IPS-18a (cell line): ENCODE results near the gene STOML1.

Source experiments
- H3K27ac ChIP-seq: one replicate; pipeline ENCODE4 v1.5.1; 2013; ENCODE audit warnings: low read length
- H3K27me3 ChIP-seq: one replicate; pipeline ENCODE4 v1.6.1; 2013; ENCODE audit warnings: mild to moderate bottlenecking, low read length; ENCODE audit not compliant: control insufficient read depth, insufficient read depth
- H3K36me3 ChIP-seq: one replicate; pipeline ENCODE4 v1.6.1; 2013; ENCODE audit warnings: low read depth, low read length; ENCODE audit not compliant: control insufficient read depth
- H3K4me1 ChIP-seq: one replicate; pipeline ENCODE4 v1.6.1; 2013; ENCODE audit warnings: low read depth, low read length; ENCODE audit not compliant: control insufficient read depth
- H3K4me3 ChIP-seq: one replicate; pipeline ENCODE4 v1.5.1; 2013; ENCODE audit warnings: low read length
- H3K9ac ChIP-seq: one replicate; pipeline ENCODE4 v1.6.1; 2013; ENCODE audit warnings: mild to moderate bottlenecking, low read length, moderate library complexity
- H3K9me3 ChIP-seq: one replicate; pipeline ENCODE4 v1.6.1; 2013; ENCODE audit warnings: low read depth, low read length; ENCODE audit not compliant: control insufficient read depth

STOML1 gene

DNA sequence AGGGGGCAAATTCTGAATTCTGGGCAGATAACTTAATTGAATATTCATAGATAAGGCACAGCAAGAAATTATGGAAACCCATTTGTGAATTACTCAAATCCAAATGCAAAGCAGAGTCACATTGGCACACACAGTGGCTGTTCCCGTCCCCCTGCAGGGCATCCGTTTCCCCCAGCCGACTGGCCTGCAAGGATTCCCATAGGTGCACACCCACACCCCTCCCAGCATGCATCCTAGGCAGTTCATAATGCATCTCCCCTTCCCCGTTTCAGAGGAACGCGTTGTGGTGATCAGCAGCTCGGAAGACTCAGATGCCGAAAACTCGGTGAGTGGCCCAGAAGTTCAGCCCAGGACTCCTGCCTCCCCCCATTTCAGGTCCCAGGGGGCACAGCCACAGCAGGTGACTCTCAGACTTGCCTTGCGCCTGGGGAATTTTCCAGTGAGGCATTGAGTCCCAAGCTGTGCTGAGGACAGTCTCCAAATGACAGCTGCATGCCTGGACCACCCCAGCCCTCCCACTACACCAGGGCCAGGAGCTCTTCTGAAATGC, 42.2 kb upstream of the STOML1 start:
- peaks cover 3% of the 10 kb centered on the region for H3K36me3 ChIP-seq

DNA sequence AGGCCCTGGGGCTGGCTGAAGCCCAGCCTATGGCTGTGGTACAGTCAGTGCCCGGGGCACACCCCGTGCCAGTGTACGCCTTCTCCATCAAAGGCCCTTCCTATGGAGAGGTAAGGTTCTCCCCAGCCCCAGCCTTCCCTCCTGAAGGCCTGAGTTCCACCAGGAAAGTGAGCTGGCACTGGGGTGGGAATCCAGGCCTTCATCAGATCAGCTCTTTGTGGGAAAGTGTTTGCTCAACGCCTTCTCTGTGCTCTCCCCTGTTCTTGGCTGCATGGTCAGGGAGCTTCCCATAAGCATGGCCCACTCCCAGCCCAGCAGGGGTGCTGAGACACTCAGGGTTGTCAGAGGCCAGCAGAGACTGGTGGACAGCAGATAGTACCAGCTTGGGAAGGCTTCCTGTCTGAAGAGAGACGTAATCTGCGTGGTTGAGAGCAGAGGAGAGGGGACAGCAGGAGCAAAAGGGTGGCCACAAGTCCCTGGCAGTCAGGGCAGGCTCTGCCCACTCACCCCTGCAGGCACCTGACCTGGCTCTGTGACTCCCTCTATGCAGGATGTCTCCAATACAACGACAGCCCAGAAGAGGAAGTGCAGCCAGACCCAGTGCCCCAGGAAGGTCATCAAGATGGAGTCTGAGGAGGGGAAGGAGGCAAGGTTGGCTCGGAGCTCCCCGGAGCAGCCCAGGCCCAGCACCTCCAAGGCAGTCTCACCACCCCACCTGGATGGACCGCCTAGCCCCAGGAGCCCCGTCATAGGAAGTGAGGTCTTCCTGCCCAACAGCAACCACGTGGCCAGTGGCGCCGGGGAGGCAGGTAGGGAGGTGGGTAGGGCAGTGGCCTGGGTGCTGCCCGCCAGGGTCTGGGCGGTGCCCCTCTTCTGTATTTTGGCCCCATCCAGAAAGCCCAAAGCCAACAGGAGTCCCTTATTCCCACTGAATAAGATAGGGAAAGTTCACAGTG, 40.8 kb upstream of the STOML1 start:
- Histone ChIP-seq H3K36me3 (peaks cover 3% of the 10 kb centered on the region), H3K4me1 (no peaks in the 10 kb centered on the region), H3K27ac (no peak overlapping the region), H3K27me3 (no peaks in the 10 kb centered on the region), H3K9me3 (no peaks in the 10 kb centered on the region), H3K4me3 (no peak overlapping the region), H3K9ac (no peak overlapping the region)

More for the DNA sequence above, 42.2 kb upstream of the STOML1 start:
- Histone ChIP-seq H3K9me3 (no peaks in the 10 kb centered on the region), H3K27me3 (no peaks in the 10 kb centered on the region), H3K4me1 (no peaks in the 10 kb centered on the region), H3K4me3 (no peak overlapping the region), H3K9ac (no peak overlapping the region), H3K27ac (no peak overlapping the region)

DNA sequence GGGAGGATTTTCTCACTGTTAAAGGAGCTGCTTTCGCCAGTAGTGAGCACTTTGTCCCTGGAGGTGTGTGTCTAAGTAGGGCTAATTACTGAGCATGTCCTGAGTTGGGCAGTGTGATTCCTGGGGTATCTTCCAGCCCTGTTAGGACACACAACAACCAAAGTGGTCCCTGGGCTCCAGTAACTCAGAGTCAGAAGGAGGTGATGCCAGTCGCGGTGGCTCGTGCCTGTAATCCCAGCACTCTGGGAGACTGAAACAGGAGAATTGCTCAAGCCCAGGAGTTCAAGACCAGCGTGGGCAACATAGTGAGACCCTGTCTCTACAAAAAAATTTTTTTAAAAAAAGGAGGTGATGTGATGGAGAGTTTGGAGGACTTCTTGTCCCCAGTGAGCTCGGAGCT, 40.0 kb upstream of the STOML1 start:
- Histone ChIP-seq H3K4me1 (no peaks in the 10 kb centered on the region), H3K27me3 (no peaks in the 10 kb centered on the region), H3K27ac (no peak overlapping the region), H3K36me3 (peaks cover 3% of the 10 kb centered on the region), H3K9ac (no peak overlapping the region), H3K9me3 (no peaks in the 10 kb centered on the region), H3K4me3 (no peak overlapping the region)

DNA sequence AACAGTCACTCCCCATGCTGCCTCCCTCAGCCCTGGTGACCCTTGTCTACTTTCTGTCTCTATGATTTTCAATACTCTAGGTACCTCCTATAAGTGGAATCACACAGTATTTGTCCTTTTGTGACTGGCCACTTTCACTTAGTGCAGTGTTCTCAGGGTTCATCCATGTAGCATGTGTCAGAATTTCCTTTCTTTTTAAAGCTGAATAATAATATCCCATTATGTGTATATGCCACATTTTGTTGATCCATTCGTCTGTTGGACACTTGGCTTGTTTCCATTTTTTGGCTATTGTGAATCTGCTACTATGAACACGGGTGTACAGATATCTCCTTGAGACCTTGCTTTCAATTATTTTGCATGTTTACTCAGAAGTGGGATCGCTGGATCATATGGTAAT, 36.6 kb upstream of the STOML1 start:
- Histone ChIP-seq H3K4me1 (no peaks in the 10 kb centered on the region), H3K27me3 (no peaks in the 10 kb centered on the region)

DNA sequence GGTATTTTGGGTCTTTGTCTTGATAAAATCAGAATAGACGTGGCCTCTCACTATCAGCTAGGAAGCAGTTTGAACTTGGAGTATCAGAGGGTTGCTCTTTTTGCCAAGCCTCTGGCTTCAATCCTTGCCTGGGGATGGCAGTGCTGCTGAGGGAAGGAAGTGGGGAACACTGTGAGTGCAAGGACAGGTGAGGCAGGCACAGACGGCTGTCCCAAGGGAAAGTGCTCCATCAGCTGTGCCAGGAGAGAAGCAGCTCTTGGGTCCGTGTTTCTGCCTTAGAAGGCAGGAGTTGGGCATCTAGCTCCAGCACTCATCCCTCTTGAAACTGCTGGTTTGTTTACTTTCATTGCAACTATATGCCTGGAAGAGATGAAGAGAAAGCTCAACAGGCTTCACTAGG, 35.6 kb upstream of the STOML1 start:
- H3K36me3 ChIP-seq, result peaks cover 10% of the 10 kb centered on the region
- no peak overlapping the region for H3K27ac ChIP-seq
- H3K9me3 ChIP-seq, result no peaks in the 10 kb centered on the region
- H3K4me1 ChIP-seq, result no peaks in the 10 kb centered on the region
- no peak overlapping the region for H3K9ac ChIP-seq
- H3K27me3 ChIP-seq, result no peaks in the 10 kb centered on the region
- H3K4me3 ChIP-seq, result no peak overlapping the region

More for the DNA sequence above, 36.6 kb upstream of the STOML1 start:
- Histone ChIP-seq H3K27ac (no peak overlapping the region), H3K36me3 (peaks cover 5% of the 10 kb centered on the region), H3K9ac (no peak overlapping the region), H3K9me3 (no peaks in the 10 kb centered on the region), H3K4me3 (no peak overlapping the region)

DNA sequence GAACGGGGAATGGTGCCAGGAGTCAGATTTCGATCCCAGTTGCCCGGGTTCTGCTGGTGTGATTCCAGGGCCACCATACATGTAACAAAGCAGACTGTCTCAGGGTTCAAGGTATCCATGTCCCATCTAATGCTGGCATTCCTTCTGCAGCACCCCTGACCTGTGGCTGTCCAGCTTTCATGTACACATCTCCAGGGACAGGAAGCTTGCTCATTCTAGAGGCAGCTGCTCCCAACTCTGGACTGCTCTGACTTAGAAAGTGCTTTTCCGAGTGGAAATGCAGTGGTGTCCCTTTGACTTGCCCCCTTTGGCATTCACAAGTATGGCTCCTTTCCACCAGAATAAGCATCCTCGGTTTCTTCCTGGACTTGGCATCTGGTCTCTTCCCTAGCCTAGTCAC, 33.3 kb upstream of the STOML1 start:
- H3K27ac ChIP-seq, result no peak overlapping the region
- H3K9me3 ChIP-seq, result no peaks in the 10 kb centered on the region
- peaks cover 10% of the 10 kb centered on the region for H3K36me3 ChIP-seq
- H3K9ac ChIP-seq, result no peak overlapping the region
- H3K4me3 ChIP-seq, result no peak overlapping the region
- no peaks in the 10 kb centered on the region for H3K27me3 ChIP-seq
- no peaks in the 10 kb centered on the region for H3K4me1 ChIP-seq

DNA sequence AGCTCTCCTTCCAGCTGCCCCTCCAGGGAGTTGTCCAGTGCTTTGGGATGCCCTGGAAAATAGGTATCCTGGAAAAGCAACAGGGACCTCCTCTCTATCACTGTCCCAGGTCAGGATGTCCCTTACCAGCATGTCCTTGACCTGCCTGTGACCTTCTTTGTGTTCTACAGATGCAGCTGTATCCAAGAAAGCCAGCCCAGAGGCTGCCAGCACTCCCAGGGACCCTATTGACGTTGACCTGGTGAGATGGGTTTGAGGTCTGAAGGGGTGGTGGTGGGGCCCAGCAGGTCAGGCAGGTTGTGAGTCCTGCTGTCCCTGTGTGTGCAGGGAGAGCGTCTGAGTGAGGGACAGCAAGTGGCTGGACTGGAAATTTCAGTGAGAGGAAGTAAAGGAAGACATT, 32.6 kb upstream of the STOML1 start:
- Histone ChIP-seq H3K36me3 (peaks cover 10% of the 10 kb centered on the region), H3K4me1 (no peaks in the 10 kb centered on the region), H3K9me3 (no peaks in the 10 kb centered on the region), H3K9ac (no peak overlapping the region), H3K4me3 (no peak overlapping the region), H3K27me3 (no peaks in the 10 kb centered on the region), H3K27ac (no peak overlapping the region)

DNA sequence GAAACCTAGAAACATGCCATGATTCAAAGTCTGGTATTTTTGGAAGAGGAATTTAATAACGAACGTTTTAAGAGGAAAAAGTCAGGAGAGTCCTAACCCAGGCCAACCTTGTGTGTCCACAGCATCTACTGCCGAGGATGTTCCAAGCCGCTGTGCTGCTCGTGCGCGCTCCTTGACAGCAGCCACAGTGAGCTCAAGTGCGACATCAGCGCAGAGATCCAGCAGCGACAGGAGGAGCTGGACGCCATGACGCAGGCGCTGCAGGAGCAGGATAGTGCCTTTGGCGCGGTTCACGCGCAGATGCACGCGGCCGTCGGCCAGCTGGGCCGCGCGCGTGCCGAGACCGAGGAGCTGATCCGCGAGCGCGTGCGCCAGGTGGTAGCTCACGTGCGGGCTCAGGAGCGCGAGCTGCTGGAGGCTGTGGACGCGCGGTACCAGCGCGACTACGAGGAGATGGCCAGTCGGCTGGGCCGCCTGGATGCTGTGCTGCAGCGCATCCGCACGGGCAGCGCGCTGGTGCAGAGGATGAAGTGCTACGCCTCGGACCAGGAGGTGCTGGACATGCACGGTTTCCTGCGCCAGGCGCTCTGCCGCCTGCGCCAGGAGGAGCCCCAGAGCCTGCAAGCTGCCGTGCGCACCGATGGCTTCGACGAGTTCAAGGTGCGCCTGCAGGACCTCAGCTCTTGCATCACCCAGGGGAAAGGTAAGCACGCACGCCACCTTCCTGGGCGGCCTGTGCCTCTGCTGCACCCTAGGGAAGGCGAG, 30.8 kb upstream of the STOML1 start:
- Histone ChIP-seq H3K27me3 (no peaks in the 10 kb centered on the region), H3K9ac (no peak overlapping the region), H3K4me1 (no peaks in the 10 kb centered on the region), H3K4me3 (no peak overlapping the region), H3K9me3 (no peaks in the 10 kb centered on the region), H3K27ac (no peak overlapping the region), H3K36me3 (peaks cover 10% of the 10 kb centered on the region)

DNA sequence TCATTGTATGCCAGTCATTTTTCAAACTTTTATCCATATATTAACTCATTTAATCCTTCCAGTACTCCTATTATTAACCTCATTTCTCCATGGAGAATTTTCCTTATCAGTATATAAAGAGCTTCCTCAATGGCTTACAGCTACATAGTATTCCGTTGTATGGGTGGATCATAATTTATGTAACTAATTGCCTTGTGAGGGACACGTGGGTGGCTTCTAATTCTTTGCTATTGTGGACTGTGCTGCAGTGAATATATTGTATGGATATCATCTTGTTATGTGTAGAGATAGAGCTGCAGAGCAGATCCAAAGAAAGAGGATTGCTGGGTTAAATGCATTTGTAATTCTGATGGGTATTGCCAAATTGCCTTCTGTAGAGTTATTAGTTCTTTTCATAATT, 27.6 kb upstream of the STOML1 start:
- H3K27me3 ChIP-seq, result no peaks in the 10 kb centered on the region
- peaks cover 6% of the 10 kb centered on the region for H3K36me3 ChIP-seq
- no peaks in the 10 kb centered on the region for H3K4me1 ChIP-seq
- no peak overlapping the region for H3K9ac ChIP-seq
- no peak overlapping the region for H3K27ac ChIP-seq
- no peaks in the 10 kb centered on the region for H3K9me3 ChIP-seq
- no peak overlapping the region for H3K4me3 ChIP-seq

DNA sequence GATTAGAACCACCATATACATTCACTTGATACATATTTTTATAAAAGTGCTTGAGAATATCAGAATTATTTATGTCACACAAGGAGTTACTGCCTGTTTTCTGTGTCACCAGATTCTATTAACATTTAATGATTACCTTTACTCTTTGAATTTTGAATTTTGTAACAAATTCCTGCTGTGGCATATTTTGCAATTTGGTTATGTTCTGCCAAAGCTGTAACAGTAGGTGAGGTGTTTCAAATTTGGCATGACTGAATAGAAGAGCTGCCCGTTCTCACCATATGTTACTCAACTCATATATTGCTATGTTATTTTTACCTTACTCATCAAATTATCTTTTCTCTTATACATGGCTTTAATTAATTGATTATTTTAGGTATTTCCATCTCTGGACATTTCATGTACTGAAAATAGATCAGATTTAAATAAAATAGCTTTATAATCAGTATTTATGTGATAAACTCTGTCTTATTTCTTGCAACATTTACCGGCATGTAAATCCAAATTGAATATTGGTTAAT, 21.3 kb upstream of the STOML1 start:
- Histone ChIP-seq H3K9me3 (no peaks in the 10 kb centered on the region), H3K9ac (no peak overlapping the region), H3K27me3 (no peaks in the 10 kb centered on the region), H3K4me3 (no peak overlapping the region), H3K4me1 (no peaks in the 10 kb centered on the region), H3K27ac (no peak overlapping the region), H3K36me3 (no peaks in the 10 kb centered on the region)

DNA sequence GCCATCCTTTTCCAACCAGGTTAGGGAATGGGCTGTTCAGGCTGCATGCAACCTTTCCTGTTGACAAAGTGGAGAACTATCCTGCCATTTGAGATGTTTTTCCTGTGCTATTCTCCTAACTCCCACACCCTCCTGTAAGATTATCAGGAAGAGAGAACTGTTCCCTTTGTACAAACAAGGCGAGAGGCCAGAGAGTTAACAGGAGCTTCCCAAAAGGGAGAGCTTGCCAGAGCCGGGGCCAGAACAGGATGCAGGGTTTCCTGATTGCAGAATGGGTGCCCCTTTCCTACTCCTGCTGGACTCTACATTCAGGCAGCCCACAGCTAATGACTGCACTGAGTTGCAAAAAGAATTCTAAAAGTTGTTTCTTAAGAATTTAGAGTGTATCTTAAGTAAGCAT, 19.5 kb upstream of the STOML1 start:
- Histone ChIP-seq H3K4me1 (no peaks in the 10 kb centered on the region), H3K36me3 (peaks cover 6% of the 10 kb centered on the region), H3K27me3 (no peaks in the 10 kb centered on the region), H3K4me3 (no peak overlapping the region), H3K9ac (no peak overlapping the region), H3K9me3 (no peaks in the 10 kb centered on the region), H3K27ac (no peak overlapping the region)
